ENCODE data around the gene HYCC1. TPM values are rescaled to one million over a fixed set of nuclear protein-coding genes. Genes with fewer than 3 reads are reported as not detected.
A peak's percentile ranks its signal among the peaks of the same experiment; 100 is the strongest.

Gene HYCC1
- polyA plus RNA-seq, 2 donors, result 7.8 to 11.7 TPM

DNA sequence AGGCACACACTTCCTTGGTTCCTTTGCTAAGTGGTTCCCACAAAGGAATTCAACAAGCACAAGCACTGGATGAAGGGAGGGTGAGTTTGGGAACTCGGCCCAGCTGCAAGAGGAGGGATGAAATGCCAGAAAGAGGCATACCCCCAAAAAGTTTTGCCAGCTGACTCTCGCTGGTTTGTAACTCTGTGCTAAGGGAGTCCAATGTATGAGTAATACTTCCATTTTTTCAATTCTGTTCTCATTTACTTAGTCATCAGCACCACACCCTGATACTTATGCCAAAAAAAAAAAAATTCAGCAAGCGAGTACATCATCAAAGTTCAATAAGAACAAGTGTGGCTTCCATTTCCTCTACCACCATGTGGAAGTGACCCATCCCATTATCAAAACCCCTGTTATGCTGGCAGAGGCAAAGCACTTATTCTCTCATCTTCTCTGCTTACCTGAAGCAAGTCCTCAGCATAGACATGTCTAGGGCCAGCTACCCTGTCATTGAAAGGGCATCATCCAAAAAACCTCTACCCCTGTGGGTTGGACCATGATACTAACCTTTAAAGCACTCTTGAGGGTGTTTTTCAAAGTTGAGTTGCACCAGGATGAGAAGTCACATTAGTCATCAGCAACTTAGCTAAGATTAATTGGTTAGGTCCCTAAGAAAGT, 6.9 kb upstream of the HYCC1 start:
- Histone ChIP-seq H3K4me1 (ENCODE audit: control insufficient read depth in 2 of 2, insufficient read depth in 2 of 2, low read length in 1 of 2) (peaks cover 0 to 1% of the 10 kb centered on the region in 2 donors), H3K36me3 (ENCODE audit: control insufficient read depth in 2 of 2, insufficient read depth in 2 of 2, low read length in 1 of 2) (no peaks in the 10 kb centered on the region), H3K4me3 (ENCODE audit: low read depth in 1 of 2, low read length in 2 of 2) (no peak overlapping the region), H3K9me3 (ENCODE audit: control insufficient read depth in 2 of 2, insufficient read depth in 1 of 2, low read depth in 1 of 2, low read length in 1 of 2) (no peaks in the 10 kb centered on the region), H3K27ac (ENCODE audit: low read depth in 2 of 2, low read length in 1 of 2) (peak overlapping the region; percentile 84 to 86), H3K27me3 (ENCODE audit: control insufficient read depth in 1 of 2, insufficient read depth in 2 of 2, low read length in 2 of 2) (no peaks in the 10 kb centered on the region)
- 13 to 36% methylated on average over 3 of the region's 3 CpGs for WGBS, 2 donors

DNA sequence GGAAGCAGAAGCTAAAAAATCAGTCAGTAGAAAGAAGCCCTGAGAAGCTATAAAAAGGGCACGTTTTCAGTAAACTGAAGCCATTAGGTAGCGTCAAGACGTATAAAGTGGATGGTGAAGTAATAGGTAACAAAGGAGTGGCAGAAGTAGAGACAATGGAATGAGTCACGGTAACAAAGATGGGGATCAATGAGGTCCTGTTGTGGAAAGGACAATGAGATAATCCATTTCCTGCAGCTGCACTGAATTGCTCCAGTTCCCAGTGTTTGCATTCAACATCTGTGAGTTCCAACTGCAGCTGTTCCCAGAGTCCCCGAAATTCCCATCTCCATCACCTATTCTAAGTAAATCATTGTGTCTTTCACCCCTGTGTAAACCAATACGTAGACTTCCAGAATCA, 4.8 kb upstream of the HYCC1 start:
- no peak overlapping the region for H3K4me3 ChIP-seq (ENCODE audit: low read depth in 1 of 2, low read length in 2 of 2)
- no peaks in the 10 kb centered on the region for H3K36me3 ChIP-seq (ENCODE audit: control insufficient read depth in 2 of 2, insufficient read depth in 2 of 2, low read length in 1 of 2)
- peaks cover 0 to 1% of the 10 kb centered on the region in 2 donors for H3K4me1 ChIP-seq (ENCODE audit: control insufficient read depth in 2 of 2, insufficient read depth in 2 of 2, low read length in 1 of 2)
- no peaks in the 10 kb centered on the region for H3K9me3 ChIP-seq (ENCODE audit: control insufficient read depth in 2 of 2, insufficient read depth in 1 of 2, low read depth in 1 of 2, low read length in 1 of 2)
- no peaks in the 10 kb centered on the region for H3K27me3 ChIP-seq (ENCODE audit: control insufficient read depth in 1 of 2, insufficient read depth in 2 of 2, low read length in 2 of 2)
- WGBS, 2 donors, result 57 to 59% methylated on average over 6 of the region's 6 CpGs
- H3K27ac ChIP-seq (ENCODE audit: low read depth in 2 of 2, low read length in 1 of 2), result peak overlapping the region in 1 of 2 donors; percentile 67

DNA sequence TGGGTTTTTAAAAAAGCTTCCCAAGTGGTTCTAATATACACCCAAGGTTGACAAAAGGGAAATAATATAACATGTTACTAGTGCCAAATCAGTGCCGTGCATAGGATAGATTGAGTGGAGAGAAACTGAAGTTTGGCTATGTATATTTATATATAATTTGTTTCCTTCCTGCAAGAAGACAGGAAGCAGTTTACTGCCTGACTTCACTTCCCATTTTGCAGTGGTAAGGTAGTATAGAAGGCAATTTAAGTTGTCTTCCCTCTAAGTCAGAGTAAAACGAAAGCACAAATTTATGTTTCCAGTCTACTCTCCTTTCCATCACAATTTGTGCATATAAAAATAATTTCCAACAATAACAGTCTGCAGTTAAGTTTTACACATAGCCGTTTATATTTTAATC, 3.4 kb upstream of the HYCC1 start:
- peaks cover 0 to 1% of the 10 kb centered on the region in 2 donors for H3K4me1 ChIP-seq (ENCODE audit: control insufficient read depth in 2 of 2, insufficient read depth in 2 of 2, low read length in 1 of 2)
- H3K9me3 ChIP-seq (ENCODE audit: control insufficient read depth in 2 of 2, insufficient read depth in 1 of 2, low read depth in 1 of 2, low read length in 1 of 2), result no peaks in the 10 kb centered on the region
- no peaks in the 10 kb centered on the region for H3K27me3 ChIP-seq (ENCODE audit: control insufficient read depth in 1 of 2, insufficient read depth in 2 of 2, low read length in 2 of 2)
- 55 to 68% methylated on average over 3 of the region's 3 CpGs for WGBS, 2 donors
- no peak overlapping the region for H3K4me3 ChIP-seq (ENCODE audit: low read depth in 1 of 2, low read length in 2 of 2)
- H3K27ac ChIP-seq (ENCODE audit: low read depth in 2 of 2, low read length in 1 of 2), result no peak overlapping the region
- H3K36me3 ChIP-seq (ENCODE audit: control insufficient read depth in 2 of 2, insufficient read depth in 2 of 2, low read length in 1 of 2), result no peaks in the 10 kb centered on the region

DNA sequence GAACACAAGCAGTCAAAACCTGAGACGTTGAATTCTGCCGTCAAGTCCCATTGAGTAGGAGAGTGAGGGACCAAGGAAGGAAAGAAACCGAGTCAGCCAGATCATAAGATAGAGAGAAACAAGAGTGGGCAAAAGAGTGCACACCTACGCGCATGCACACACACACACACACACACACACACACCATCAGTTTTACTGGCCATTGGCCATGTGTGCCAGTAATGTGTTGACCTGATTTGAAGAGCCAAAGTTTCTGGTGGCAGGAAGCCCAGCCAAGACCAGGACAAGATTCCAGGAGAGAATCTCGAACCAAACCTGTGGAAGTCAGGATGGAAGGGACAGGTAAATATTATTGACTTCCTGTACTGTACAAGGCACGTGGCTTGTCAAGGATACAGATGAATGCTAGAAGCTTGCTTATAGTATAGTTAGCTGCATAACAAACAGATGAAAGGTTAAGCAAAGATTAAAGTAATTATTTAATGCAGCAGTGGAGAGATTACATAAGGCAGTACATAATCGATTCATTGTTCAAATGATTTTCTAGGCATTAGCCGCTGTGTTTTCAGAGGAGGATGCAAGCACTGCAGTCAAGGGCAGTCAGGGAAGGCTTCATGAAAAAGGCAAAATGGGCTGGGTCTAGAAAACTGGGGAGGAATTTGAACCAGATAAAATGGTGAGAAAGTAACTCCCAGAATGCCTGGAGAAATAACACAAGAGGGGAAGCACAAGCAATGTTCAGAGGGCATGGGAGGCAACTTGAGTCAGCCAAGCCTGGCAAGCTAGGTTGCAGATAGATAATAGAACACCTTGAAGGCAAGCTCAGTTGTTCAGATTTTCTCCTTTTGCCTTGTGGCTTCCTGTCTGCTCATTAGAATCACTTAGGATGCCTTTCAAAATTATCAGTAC, 2.7 kb upstream of the HYCC1 start:
- no peaks in the 10 kb centered on the region for H3K27me3 ChIP-seq (ENCODE audit: control insufficient read depth in 1 of 2, insufficient read depth in 2 of 2, low read length in 2 of 2)
- no peaks in the 10 kb centered on the region for H3K36me3 ChIP-seq (ENCODE audit: control insufficient read depth in 2 of 2, insufficient read depth in 2 of 2, low read length in 1 of 2)
- H3K4me1 ChIP-seq (ENCODE audit: control insufficient read depth in 2 of 2, insufficient read depth in 2 of 2, low read length in 1 of 2), result peaks cover 0 to 1% of the 10 kb centered on the region in 2 donors
- H3K4me3 ChIP-seq (ENCODE audit: low read depth in 1 of 2, low read length in 2 of 2), result no peak overlapping the region
- no peaks in the 10 kb centered on the region for H3K9me3 ChIP-seq (ENCODE audit: control insufficient read depth in 2 of 2, insufficient read depth in 1 of 2, low read depth in 1 of 2, low read length in 1 of 2)
- 72 to 83% methylated on average over 9 of the region's 9 CpGs for WGBS, 2 donors
- peak overlapping the region in 1 of 2 donors; percentile 28 for H3K27ac ChIP-seq (ENCODE audit: low read depth in 2 of 2, low read length in 1 of 2)

DNA sequence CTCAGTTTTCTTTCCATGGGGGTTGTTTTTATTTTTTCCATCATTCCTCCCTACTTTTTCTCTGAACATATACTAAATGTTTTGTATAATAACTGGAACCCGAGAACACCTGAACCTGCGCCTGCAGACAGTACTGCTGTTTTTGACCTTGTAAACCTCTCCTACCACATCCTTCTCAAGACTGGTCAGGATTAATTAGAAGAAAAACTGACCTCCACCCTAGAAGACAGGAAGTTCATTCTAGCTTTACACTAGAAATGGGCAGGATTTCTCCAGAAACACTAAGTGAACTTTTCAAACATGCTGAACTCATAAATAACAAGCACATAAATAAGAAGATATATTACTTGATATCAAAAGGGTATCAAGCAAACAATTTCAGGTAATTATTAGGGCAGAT, 751 bp upstream of the HYCC1 start:
- no peak overlapping the region for H3K27ac ChIP-seq (ENCODE audit: low read depth in 2 of 2, low read length in 1 of 2)
- WGBS, 2 donors, result 57 to 65% methylated on average over 2 of the region's 2 CpGs
- H3K4me3 ChIP-seq (ENCODE audit: low read depth in 1 of 2, low read length in 2 of 2), result no peak overlapping the region
- H3K27me3 ChIP-seq (ENCODE audit: control insufficient read depth in 1 of 2, insufficient read depth in 2 of 2, low read length in 2 of 2), result no peaks in the 10 kb centered on the region
- H3K9me3 ChIP-seq (ENCODE audit: control insufficient read depth in 2 of 2, insufficient read depth in 1 of 2, low read depth in 1 of 2, low read length in 1 of 2), result no peaks in the 10 kb centered on the region
- H3K36me3 ChIP-seq (ENCODE audit: control insufficient read depth in 2 of 2, insufficient read depth in 2 of 2, low read length in 1 of 2), result no peaks in the 10 kb centered on the region
- no peaks in the 10 kb centered on the region for H3K4me1 ChIP-seq (ENCODE audit: control insufficient read depth in 2 of 2, insufficient read depth in 2 of 2, low read length in 1 of 2)

DNA sequence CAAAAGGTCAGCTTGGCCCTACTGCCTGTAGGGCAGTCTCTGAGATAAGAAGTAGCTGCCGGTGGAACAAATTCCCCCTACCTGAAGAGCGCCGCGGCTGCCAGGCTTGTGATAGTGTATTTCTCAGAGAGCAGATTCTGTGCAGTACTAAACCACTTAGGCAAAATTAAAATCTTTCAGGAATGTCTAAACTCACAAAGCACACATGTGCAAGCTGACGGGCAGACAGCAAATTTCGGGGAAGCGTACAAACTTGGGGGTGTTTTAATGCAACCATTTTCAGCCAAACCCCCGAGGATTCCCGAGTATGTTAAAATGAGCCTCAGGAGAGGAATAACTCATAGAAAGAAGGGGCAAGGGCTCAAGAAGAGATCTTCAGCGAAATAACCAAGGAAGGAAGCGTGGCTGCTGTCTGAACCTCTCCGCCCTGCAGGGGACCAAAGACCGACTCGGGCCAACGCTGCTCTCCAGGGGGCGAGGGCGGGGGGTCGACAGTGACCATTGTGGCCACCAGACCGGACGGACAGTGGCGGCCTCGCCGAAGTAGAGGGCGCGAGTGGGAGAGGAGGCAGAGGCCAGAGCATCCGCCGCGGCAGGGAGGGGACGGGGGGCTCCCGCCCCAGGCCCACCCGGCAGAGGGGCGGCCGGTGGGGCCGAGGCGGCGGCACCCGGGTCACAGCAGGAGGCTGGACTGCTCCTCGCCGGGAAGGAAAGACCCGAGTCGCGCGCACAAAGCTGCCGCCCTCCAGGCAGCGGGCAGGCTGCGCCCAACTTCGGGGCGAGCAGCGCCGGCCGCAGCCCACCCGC, 819 bp downstream of the HYCC1 start:
- Histone ChIP-seq H3K9me3 (ENCODE audit: control insufficient read depth in 2 of 2, insufficient read depth in 1 of 2, low read depth in 1 of 2, low read length in 1 of 2) (no peaks in the 10 kb centered on the region), H3K36me3 (ENCODE audit: control insufficient read depth in 2 of 2, insufficient read depth in 2 of 2, low read length in 1 of 2) (no peaks in the 10 kb centered on the region), H3K4me1 (ENCODE audit: control insufficient read depth in 2 of 2, insufficient read depth in 2 of 2, low read length in 1 of 2) (no peaks in the 10 kb centered on the region), H3K4me3 (ENCODE audit: low read depth in 1 of 2, low read length in 2 of 2) (peak overlapping the region; percentile 70 to 76), H3K27ac (ENCODE audit: low read depth in 2 of 2, low read length in 1 of 2) (peak overlapping the region; percentile 66 to 78), H3K27me3 (ENCODE audit: control insufficient read depth in 1 of 2, insufficient read depth in 2 of 2, low read length in 2 of 2) (no peaks in the 10 kb centered on the region)
- 0 to 1% methylated on average over 47 to 52 of the region's 52 CpGs for WGBS, 2 donors

DNA sequence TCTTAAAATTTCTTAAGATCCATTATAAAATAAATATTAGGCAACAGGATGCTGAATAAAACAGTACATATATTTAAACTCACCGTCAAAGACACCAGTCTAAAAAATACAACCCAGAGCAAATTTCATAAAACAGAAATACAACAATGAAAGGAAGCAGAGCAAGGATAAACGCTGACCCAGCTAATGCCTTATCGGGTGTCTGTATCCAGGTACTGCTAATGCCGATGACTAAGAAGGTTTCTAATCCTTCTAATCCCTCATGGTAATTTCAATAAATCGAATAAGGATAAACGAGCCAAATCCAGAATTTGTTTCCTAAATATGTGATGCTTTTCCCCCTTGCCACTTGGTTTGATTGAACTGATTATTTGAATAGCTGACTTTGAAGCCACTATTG, 1.7 kb downstream of the HYCC1 start:
- peak overlapping the region in 1 of 2 donors; percentile 76 for H3K4me3 ChIP-seq (ENCODE audit: low read depth in 1 of 2, low read length in 2 of 2)
- H3K27ac ChIP-seq (ENCODE audit: low read depth in 2 of 2, low read length in 1 of 2), result no peak overlapping the region
- H3K36me3 ChIP-seq (ENCODE audit: control insufficient read depth in 2 of 2, insufficient read depth in 2 of 2, low read length in 1 of 2), result no peaks in the 10 kb centered on the region
- no peaks in the 10 kb centered on the region for H3K9me3 ChIP-seq (ENCODE audit: control insufficient read depth in 2 of 2, insufficient read depth in 1 of 2, low read depth in 1 of 2, low read length in 1 of 2)
- WGBS, 2 donors, result 30 to 48% methylated on average over 6 of the region's 6 CpGs
- H3K4me1 ChIP-seq (ENCODE audit: control insufficient read depth in 2 of 2, insufficient read depth in 2 of 2, low read length in 1 of 2), result no peaks in the 10 kb centered on the region
- no peaks in the 10 kb centered on the region for H3K27me3 ChIP-seq (ENCODE audit: control insufficient read depth in 1 of 2, insufficient read depth in 2 of 2, low read length in 2 of 2)

DNA sequence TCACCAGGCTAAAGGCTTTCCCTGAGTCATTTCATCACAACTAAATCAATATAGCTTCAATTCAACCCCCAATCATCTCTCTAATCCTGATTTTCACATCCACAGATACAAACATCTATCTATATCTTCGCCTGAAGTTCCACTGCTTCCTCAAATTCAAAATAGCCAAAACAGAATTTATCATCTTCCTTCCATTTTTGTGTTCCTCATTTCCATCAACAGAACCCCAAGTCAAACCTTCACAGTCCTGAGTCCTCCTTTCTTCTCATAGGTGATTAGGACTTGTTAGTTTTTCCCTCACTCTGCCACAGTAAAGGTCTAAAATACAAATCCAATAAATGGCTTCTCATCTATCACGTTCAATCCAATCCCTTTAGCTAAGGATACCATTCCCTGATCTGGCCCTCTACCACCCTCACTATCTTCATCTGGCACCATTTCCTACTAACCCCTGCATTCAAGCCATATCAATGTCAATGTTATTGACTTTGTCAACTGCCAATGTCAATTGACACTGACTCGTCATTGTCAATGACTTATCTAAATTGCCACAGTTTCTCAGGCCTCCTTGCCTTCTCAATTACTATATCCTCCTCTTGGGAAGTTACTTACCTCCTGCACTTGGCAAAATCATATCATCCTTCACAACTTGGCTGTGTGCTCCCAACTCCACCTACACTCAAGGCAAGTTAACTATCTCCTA, 2.6 kb downstream of the HYCC1 start:
- no peaks in the 10 kb centered on the region for H3K9me3 ChIP-seq (ENCODE audit: control insufficient read depth in 2 of 2, insufficient read depth in 1 of 2, low read depth in 1 of 2, low read length in 1 of 2)
- H3K36me3 ChIP-seq (ENCODE audit: control insufficient read depth in 2 of 2, insufficient read depth in 2 of 2, low read length in 1 of 2), result no peaks in the 10 kb centered on the region
- H3K27ac ChIP-seq (ENCODE audit: low read depth in 2 of 2, low read length in 1 of 2), result no peak overlapping the region
- H3K4me1 ChIP-seq (ENCODE audit: control insufficient read depth in 2 of 2, insufficient read depth in 2 of 2, low read length in 1 of 2), result no peaks in the 10 kb centered on the region
- 90 to 93% methylated on average over 3 of the region's 3 CpGs for WGBS, 2 donors
- no peaks in the 10 kb centered on the region for H3K27me3 ChIP-seq (ENCODE audit: control insufficient read depth in 1 of 2, insufficient read depth in 2 of 2, low read length in 2 of 2)
- H3K4me3 ChIP-seq (ENCODE audit: low read depth in 1 of 2, low read length in 2 of 2), result no peak overlapping the region

DNA sequence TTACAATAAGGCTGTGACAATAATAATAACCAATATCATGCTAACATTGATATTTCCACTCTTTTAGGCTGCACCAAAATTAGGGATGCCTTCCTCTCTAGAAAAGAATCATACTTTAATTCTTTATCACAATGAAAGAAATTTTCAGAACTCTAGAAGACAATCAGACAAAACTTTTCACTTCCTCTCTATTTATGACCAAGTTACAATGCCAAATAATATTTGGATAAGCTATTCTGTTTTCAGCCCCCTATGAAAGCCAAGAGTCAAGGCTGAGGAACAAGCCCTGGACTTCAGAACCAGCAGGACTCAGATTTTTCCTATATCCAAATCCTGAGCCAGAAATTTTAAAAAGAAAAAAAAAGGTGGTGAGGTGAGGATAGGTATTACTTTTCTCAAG, 4.6 kb downstream of the HYCC1 start:
- no peak overlapping the region for H3K27ac ChIP-seq (ENCODE audit: low read depth in 2 of 2, low read length in 1 of 2)
- no peaks in the 10 kb centered on the region for H3K4me1 ChIP-seq (ENCODE audit: control insufficient read depth in 2 of 2, insufficient read depth in 2 of 2, low read length in 1 of 2)
- H3K9me3 ChIP-seq (ENCODE audit: control insufficient read depth in 2 of 2, insufficient read depth in 1 of 2, low read depth in 1 of 2, low read length in 1 of 2), result no peaks in the 10 kb centered on the region
- H3K4me3 ChIP-seq (ENCODE audit: low read depth in 1 of 2, low read length in 2 of 2), result no peak overlapping the region
- no peaks in the 10 kb centered on the region for H3K36me3 ChIP-seq (ENCODE audit: control insufficient read depth in 2 of 2, insufficient read depth in 2 of 2, low read length in 1 of 2)
- no peaks in the 10 kb centered on the region for H3K27me3 ChIP-seq (ENCODE audit: control insufficient read depth in 1 of 2, insufficient read depth in 2 of 2, low read length in 2 of 2)

Measured in esophagus (tissue), 2 donors.